ENCODE results near the gene TTLL7.

GRCh38 chr1:84013708-84014107, 14.8 kb upstream of the TTLL7 start:
- TF ChIP-seq CTCF (IDR thresholded peaks at IDR 0.05; ENCODE audit: low read length) (no peak), EZH2 (IDR thresholded peaks at IDR 0.05; ENCODE audit: borderline replicate concordance, low read length) (no peak)
